ENCODE data around the gene HOXB4. TPM values are rescaled to one million over a fixed set of nuclear protein-coding genes. Genes with fewer than 3 reads are reported as not detected.

Gene HOXB4
- total RNA-seq, 1 experiment from 2014 or later: 4.3 TPM

GRCh38 chr17:48579760-48580554, 1.8 kb upstream of the HOXB4 start:
- no peak for DNase-seq
- Histone ChIP-seq H3K36me3 (ENCODE audit: insufficient read depth, low read length) (no peaks in the 10 kb centered on the region), H3K4me1 (ENCODE audit: low read length) (peaks cover 24% of the 10 kb centered on the region), H3K79me2 (ENCODE audit: low read length) (peaks cover 4% of the 10 kb centered on the region; the same call in 1 of the 2 replicates), H3K4me2 (ENCODE audit: low read depth, low read length, poor library complexity, severe bottlenecking) (no peak overlapping the region), H3K27me3 (ENCODE audit: low read length) (no peaks in the 10 kb centered on the region), H3K9me3 (ENCODE audit: low read length) (no peaks in the 10 kb centered on the region), H3K9ac (ENCODE audit: low read length) (no peak overlapping the region), H3K9me2 (replicated peaks; ENCODE audit: insufficient read depth, low read length) (no peaks in the 10 kb centered on the region), H3K4me3 (ENCODE audit: low read length) (no peak overlapping the region), H4K20me1 (ENCODE audit: insufficient read depth, low read depth, low read length) (no peaks in the 10 kb centered on the region), H3K27ac (ENCODE audit: low read length) (no peak overlapping the region), H2AFZ (ENCODE audit: low read length) (no peak overlapping the region)

DNA sequence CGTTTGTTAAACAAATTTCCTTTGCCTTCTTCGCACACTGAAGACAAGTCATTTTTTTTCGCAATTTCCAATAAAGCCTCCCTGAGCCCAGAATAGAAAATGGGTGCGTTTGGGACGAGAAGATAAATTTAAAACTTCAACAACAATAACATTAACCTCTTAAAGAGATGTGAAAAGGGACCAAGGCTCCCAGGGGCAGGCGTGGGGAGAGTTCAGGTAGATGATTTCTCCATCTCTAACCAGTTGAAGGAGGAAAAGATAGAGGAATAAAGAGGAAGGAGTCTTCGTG, 1.3 kb upstream of the HOXB4 start:
- peak overlapping the region; percentile 89; the same call in 1 of the 2 replicates for H3K4me3 ChIP-seq (ENCODE audit: low read length)
- H3K4me2 ChIP-seq (ENCODE audit: low read depth, low read length, poor library complexity, severe bottlenecking): peak overlapping the region; percentile 97
- H3K36me3 ChIP-seq (ENCODE audit: insufficient read depth, low read length): no peaks in the 10 kb centered on the region
- no peak for DNase-seq
- H3K79me2 ChIP-seq (ENCODE audit: low read length): peaks cover 4% of the 10 kb centered on the region; the same call in 1 of the 2 replicates
- H2AFZ ChIP-seq (ENCODE audit: low read length): no peak overlapping the region
- no peaks in the 10 kb centered on the region for H4K20me1 ChIP-seq (ENCODE audit: insufficient read depth, low read depth, low read length)
- H3K9me2 ChIP-seq (replicated peaks; ENCODE audit: insufficient read depth, low read length): no peaks in the 10 kb centered on the region
- H3K9me3 ChIP-seq (ENCODE audit: low read length): no peaks in the 10 kb centered on the region
- H3K27me3 ChIP-seq (ENCODE audit: low read length): no peaks in the 10 kb centered on the region
- H3K27ac ChIP-seq (ENCODE audit: low read length): no peak overlapping the region
- H3K9ac ChIP-seq (ENCODE audit: low read length): peak overlapping the region; percentile 86
- peaks cover 22% of the 10 kb centered on the region for H3K4me1 ChIP-seq (ENCODE audit: low read length)

DNA sequence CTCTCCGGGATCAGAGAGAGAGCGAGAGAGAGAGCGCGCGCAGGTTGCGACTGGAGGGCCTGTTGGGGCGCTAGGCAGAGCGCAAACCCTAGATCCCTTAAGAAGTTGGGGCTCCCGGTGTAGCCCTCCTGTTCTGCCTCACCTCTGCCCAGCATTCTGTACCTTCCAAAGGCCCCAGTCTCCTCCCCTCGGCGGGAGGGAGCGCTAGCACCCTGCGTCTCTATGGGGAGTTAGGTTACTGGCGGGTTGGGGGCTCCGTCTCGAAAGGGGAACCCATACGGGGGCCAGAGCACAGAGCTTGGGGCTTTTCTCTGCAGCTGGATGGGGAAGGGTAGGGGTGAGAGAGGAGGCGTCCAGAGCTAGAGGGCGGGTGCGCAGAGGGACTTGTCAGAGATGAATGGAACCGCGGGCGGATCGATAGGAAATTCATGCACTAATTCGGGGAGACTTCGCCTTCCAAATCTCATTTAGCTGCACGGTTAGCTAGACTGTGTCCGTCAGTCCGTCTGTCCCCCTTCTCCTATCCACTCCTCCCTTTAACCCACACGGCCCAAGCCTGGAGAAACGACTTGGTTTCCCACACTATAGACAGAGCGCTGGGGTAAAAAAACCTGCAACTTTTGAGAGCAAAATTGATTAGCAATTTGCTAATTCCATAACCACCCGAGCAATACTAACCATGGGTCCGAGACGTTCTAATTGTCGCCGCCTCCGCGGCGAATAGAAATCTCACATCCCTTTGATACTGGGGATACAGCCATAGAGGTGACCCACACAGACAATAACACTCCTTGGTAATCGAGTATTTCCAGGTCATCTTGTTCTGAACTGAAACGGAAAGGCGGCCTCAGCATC, 693 bp upstream of the HOXB4 start:
- Histone ChIP-seq H3K4me3 (ENCODE audit: low read length) (peak overlapping the region; percentile 89), H3K27ac (ENCODE audit: low read length) (no peak overlapping the region), H4K20me1 (ENCODE audit: insufficient read depth, low read depth, low read length) (no peaks in the 10 kb centered on the region), H3K4me2 (ENCODE audit: low read depth, low read length, poor library complexity, severe bottlenecking) (peak overlapping the region; percentile 97), H3K79me2 (ENCODE audit: low read length) (peaks cover 4% of the 10 kb centered on the region; the same call in 1 of the 2 replicates), H3K27me3 (ENCODE audit: low read length) (no peaks in the 10 kb centered on the region), H3K9ac (ENCODE audit: low read length) (peak overlapping the region; percentile 86), H3K36me3 (ENCODE audit: insufficient read depth, low read length) (no peaks in the 10 kb centered on the region), H3K9me3 (ENCODE audit: low read length) (no peaks in the 10 kb centered on the region), H3K4me1 (ENCODE audit: low read length) (peaks cover 22% of the 10 kb centered on the region), H2AFZ (ENCODE audit: low read length) (peak overlapping the region; percentile 98), H3K9me2 (replicated peaks; ENCODE audit: insufficient read depth, low read length) (no peaks in the 10 kb centered on the region)
- no peak for DNase-seq

GRCh38 chr17:48577330-48577945, 712 bp downstream of the HOXB4 start:
- peak overlapping the region; percentile 97 for H3K4me2 ChIP-seq (ENCODE audit: low read depth, low read length, poor library complexity, severe bottlenecking)
- peak overlapping the region; percentile 92 for H2AFZ ChIP-seq (ENCODE audit: low read length)
- peaks cover 4% of the 10 kb centered on the region; the same call in 1 of the 2 replicates for H3K79me2 ChIP-seq (ENCODE audit: low read length)
- no peaks in the 10 kb centered on the region for H3K9me3 ChIP-seq (ENCODE audit: low read length)
- no peaks in the 10 kb centered on the region for H4K20me1 ChIP-seq (ENCODE audit: insufficient read depth, low read depth, low read length)
- H3K9ac ChIP-seq (ENCODE audit: low read length): peak overlapping the region; percentile 85
- H3K27me3 ChIP-seq (ENCODE audit: low read length): no peaks in the 10 kb centered on the region
- no peaks in the 10 kb centered on the region for H3K36me3 ChIP-seq (ENCODE audit: insufficient read depth, low read length)
- peaks cover 22% of the 10 kb centered on the region for H3K4me1 ChIP-seq (ENCODE audit: low read length)
- H3K4me3 ChIP-seq (ENCODE audit: low read length): peak overlapping the region; percentile 89
- H3K9me2 ChIP-seq (replicated peaks; ENCODE audit: insufficient read depth, low read length): no peaks in the 10 kb centered on the region
- no peak overlapping the region for H3K27ac ChIP-seq (ENCODE audit: low read length)
- peak; percentile 62 for DNase-seq

- Histone ChIP-seq H3K9ac (ENCODE audit: low read length) (peak overlapping the region; percentile 85), H3K36me3 (ENCODE audit: insufficient read depth, low read length) (no peaks in the 10 kb centered on the region), H3K4me1 (ENCODE audit: low read length) (peaks cover 19% of the 10 kb centered on the region), H3K9me3 (ENCODE audit: low read length) (no peaks in the 10 kb centered on the region), H3K27ac (ENCODE audit: low read length) (no peak overlapping the region), H3K9me2 (replicated peaks; ENCODE audit: insufficient read depth, low read length) (no peaks in the 10 kb centered on the region), H3K79me2 (ENCODE audit: low read length) (peaks cover 4% of the 10 kb centered on the region; the same call in 1 of the 2 replicates), H4K20me1 (ENCODE audit: insufficient read depth, low read depth, low read length) (no peaks in the 10 kb centered on the region), H3K27me3 (ENCODE audit: low read length) (no peaks in the 10 kb centered on the region), H3K4me3 (ENCODE audit: low read length) (peak overlapping the region; percentile 89), H3K4me2 (ENCODE audit: low read depth, low read length, poor library complexity, severe bottlenecking) (peak overlapping the region; percentile 97), H2AFZ (ENCODE audit: low read length) (no peak overlapping the region; the same call in 1 of the 2 replicates)
- no peak for DNase-seq
Observed at GRCh38 chr17:48576479-48577309, 1.5 kb downstream of the HOXB4 start.

- DNase-seq: no peak
- H3K9me3 ChIP-seq (ENCODE audit: low read length): no peaks in the 10 kb centered on the region
- H2AFZ ChIP-seq (ENCODE audit: low read length): no peak overlapping the region
- H3K9ac ChIP-seq (ENCODE audit: low read length): no peak overlapping the region
- no peak overlapping the region for H3K4me3 ChIP-seq (ENCODE audit: low read length)
- no peaks in the 10 kb centered on the region for H3K36me3 ChIP-seq (ENCODE audit: insufficient read depth, low read length)
- no peaks in the 10 kb centered on the region for H3K27me3 ChIP-seq (ENCODE audit: low read length)
- no peak overlapping the region for H3K4me2 ChIP-seq (ENCODE audit: low read depth, low read length, poor library complexity, severe bottlenecking)
- H3K27ac ChIP-seq (ENCODE audit: low read length): no peak overlapping the region
- H3K4me1 ChIP-seq (ENCODE audit: low read length): peaks cover 19% of the 10 kb centered on the region
- no peaks in the 10 kb centered on the region for H3K9me2 ChIP-seq (replicated peaks; ENCODE audit: insufficient read depth, low read length)
- peaks cover 4% of the 10 kb centered on the region; the same call in 1 of the 2 replicates for H3K79me2 ChIP-seq (ENCODE audit: low read length)
- no peaks in the 10 kb centered on the region for H4K20me1 ChIP-seq (ENCODE audit: insufficient read depth, low read depth, low read length)
Observed at GRCh38 chr17:48575673-48576478, 2.3 kb downstream of the HOXB4 start.

DNA sequence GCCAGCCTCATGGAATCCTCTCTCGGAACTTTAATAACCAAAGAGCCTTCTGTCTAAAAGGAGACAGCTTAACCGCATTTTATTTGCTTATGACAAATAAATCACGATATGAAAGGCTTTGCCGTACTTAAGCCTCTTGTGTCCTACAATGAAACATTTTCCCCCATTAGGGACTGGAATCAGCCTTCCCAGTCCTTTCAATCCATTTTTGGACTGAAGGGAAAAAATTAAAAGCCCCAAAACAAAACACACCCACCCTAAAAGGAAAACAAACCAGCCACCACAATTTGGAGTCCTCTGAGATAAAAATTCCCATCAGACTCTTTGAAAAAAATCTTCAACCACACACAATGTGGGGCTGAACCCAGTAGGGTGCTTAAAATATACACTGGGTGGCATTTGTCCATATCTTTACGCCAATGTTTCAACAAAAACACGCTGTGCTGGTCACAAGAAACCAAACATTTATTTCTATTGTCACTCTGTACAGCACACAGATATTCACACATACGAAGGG, 3.0 kb downstream of the HOXB4 start:
- Histone ChIP-seq H4K20me1 (ENCODE audit: insufficient read depth, low read depth, low read length) (no peaks in the 10 kb centered on the region), H3K27ac (ENCODE audit: low read length) (no peak overlapping the region), H3K4me1 (ENCODE audit: low read length) (peaks cover 19% of the 10 kb centered on the region), H3K9me3 (ENCODE audit: low read length) (no peaks in the 10 kb centered on the region), H3K36me3 (ENCODE audit: insufficient read depth, low read length) (no peaks in the 10 kb centered on the region), H3K4me3 (ENCODE audit: low read length) (no peak overlapping the region), H3K9ac (ENCODE audit: low read length) (no peak overlapping the region), H3K4me2 (ENCODE audit: low read depth, low read length, poor library complexity, severe bottlenecking) (no peak overlapping the region), H3K27me3 (ENCODE audit: low read length) (no peaks in the 10 kb centered on the region), H3K79me2 (ENCODE audit: low read length) (peaks cover 4% of the 10 kb centered on the region; the same call in 1 of the 2 replicates), H3K9me2 (replicated peaks; ENCODE audit: insufficient read depth, low read length) (no peaks in the 10 kb centered on the region), H2AFZ (ENCODE audit: low read length) (no peak overlapping the region)
- no peak for DNase-seq

All from Karpas-422 (cell line).